Measurements from ENCODE around the gene CD300H. TPM values are rescaled to one million over a fixed set of nuclear protein-coding genes. Genes with fewer than 3 reads are reported as not detected.
"Not testable (repeated sequence)": the region's sequence is repeated elsewhere in the genome, so short reads cannot be mapped to it uniquely, and the experiment has no call there.

The CD300H gene
- total RNA-seq, 1 experiment from 2014 or later = not detected

DNA sequence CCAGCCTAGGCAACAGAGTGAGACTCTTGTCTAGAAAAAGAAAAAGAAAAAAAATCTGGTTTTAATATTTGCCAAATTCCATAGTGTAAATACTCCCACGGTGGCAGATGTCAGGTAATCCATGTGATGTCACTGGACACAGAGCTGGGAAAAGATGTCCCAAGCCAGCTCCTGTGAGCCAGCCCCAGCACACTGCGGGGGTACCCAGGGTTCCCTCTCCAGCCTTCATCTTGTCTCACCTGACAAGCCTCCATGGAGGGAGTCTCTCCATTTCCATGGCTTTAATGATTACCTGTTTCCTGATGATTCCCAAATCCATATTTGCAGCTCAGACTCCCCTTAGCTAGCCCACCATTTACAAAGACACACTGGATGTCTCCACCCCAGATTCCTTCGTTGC, 40.6 kb downstream of the CD300H start:
- DNase-seq (ENCODE audit: low read depth) = no peak

- no peak for DNase-seq (ENCODE audit: low read depth)
Observed at GRCh38 chr17:74525781-74526288, 41.5 kb downstream of the CD300H start.

DNA sequence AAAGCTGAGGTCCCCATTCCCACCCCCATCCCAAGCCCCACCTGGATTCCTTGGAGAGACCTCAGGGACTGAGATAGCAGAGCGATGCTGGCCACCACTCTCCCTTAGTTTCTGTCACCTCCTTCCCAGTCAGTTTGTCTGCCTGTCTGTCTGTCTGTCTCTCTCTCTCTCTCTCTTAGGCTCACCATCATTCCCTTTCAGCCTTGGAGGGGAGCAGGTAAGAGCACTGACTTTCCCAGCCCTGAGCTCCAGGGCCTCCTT, 41.9 kb downstream of the CD300H start:
- DNase-seq (ENCODE audit: low read depth) = no peak

GRCh38 chr17:74524653-74525464, 42.5 kb downstream of the CD300H start:
- DNase-seq (ENCODE audit: low read depth) = no peak

DNA sequence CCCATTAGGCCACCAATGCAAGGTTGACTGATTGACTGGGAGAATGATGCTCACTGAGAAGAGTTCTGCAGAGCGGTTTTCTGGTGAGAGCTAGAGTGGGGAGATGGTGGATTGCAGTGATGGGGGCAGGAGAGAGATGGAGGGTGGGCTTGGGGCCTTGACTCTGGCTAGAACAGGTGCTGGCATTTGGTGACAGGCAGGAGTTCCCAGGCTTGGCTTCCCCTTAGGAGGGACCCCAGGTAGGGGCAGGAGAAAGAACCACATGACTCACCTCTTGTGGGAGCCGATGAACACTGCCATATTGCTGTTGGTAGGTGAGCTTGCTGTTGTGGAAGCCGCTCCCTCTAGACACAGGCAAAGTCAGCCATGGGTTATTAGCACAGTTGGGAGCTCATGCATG, 44.0 kb downstream of the CD300H start:
- no peak for DNase-seq (ENCODE audit: low read depth)

GRCh38 chr17:74522381-74523105, 44.8 kb downstream of the CD300H start:
- no peak for DNase-seq (ENCODE audit: low read depth)

DNA sequence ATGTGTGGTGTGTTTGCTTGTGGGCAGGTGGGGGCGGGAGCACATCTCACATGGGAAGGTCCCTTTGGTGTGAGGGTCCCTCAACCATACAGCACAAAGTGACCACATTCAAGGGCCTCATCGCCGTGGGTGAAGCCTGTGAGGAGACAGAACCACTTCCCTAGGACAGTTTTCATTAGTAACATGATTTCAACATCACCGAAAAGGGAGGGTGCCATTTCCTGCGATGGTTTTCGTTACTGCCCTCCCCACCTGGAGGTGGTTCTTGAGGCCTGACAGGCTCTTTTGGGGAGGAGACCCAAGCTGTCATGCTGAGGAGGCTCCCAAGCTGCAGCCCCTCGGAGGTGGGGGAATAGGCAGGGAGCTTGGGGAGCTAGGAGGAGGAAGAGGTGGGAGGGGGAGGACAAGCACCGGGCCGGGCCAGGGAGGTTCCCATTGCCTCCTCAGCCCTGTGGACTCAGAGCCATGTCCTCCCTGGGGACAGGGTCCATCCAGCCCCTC, 45.6 kb downstream of the CD300H start:
- no peak for DNase-seq (ENCODE audit: low read depth)

DNA sequence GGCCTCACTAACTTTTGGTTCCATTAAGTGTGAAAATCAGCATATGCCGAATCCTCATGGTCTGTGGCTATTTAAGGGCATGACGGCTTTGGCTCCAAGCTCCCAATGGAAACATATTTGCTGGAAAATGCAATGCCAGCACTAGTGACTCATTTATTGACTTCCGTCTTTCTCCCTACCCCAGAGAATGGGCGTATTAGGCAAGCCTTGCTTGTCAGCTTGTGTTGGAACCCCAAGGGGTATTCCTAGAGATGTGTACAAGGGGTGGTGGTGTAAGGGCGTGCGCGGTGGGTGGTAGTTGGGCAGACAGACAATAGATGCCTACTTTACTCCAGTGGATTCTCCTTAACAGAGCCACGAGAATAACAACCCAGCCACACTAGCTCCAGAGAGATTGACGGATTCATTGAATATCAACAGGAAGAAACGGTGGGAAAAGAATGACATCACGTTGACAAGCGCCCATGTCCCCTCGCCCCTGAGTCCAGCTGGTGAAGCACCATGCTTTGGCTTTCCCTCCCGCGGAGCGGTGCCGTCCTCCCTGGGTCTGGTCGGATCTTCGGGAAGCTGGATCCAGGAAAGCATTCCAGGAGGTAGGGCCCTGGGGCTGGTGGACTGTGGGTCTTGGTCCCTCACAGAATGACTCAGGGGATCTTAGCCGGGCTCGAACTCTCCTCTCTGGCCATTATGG, 46.4 kb downstream of the CD300H start:
- peak; percentile 45 for DNase-seq (ENCODE audit: low read depth)

GRCh38 chr17:74520016-74520434, 47.3 kb downstream of the CD300H start:
- no peak for DNase-seq (ENCODE audit: low read depth)

- DNase-seq (ENCODE audit: low read depth) = not testable (repeated sequence)
Observed at GRCh38 chr17:74518413-74518981, 48.8 kb downstream of the CD300H start.

DNA sequence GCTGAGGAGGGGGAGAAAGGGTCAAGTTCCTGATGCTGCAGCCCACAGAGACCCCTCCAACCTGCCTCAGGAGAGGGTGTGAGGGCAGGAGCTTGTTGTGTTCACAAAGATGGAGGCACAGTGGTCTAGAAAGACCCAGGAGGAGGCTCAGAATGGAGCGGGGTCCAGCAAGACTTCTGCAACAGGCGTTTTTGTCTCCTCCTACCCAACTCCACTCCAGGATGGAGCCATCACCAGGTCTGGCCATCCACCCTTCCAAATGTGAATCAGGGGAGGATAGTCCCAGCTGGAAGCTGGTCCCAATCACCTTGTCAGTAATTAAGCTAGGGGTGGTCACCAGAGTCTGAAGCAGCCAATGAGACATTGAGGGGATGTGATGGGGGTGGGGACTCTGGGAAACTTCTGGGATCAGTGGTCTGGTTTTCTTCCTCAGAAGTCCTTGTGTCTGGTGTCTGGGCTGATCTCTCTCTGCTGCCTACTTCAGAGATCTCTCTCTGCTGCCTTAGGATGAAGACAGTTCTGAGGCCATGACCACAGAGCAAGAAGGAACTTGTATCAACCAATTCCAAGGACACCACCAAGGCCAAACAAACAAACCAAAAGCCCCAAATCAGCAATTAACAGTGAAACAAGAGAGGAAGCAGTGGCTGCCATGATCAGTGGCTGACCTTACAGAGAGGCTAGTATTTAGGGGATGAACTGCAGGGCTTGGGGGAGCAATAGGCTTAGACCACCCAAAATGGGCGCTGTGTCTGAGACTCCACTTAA, 50.6 kb downstream of the CD300H start:
- no peak for DNase-seq (ENCODE audit: low read depth)

DNA sequence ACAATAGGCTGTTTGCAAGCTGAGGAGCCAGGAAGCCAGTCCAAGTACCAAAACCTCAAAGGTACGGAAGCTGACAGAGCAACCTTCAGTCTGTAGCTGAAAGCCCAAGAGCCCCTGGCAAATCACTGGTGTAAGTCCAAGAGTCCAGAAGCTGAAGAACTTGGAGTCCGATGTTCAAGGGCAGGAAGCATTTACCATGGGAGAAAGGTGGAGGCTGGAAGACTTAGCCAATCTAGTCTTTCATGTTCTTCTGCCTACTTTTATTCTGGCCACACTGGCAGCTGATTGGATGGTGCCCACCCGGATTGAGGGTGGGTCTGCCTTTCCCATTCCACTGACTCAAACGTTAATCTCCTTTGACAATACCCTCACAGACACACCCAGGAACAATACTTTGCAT, 51.4 kb downstream of the CD300H start:
- no peak for DNase-seq (ENCODE audit: low read depth)

- DNase-seq (ENCODE audit: low read depth) = no peak
Observed at GRCh38 chr17:74514632-74515334, 52.5 kb downstream of the CD300H start.

DNA sequence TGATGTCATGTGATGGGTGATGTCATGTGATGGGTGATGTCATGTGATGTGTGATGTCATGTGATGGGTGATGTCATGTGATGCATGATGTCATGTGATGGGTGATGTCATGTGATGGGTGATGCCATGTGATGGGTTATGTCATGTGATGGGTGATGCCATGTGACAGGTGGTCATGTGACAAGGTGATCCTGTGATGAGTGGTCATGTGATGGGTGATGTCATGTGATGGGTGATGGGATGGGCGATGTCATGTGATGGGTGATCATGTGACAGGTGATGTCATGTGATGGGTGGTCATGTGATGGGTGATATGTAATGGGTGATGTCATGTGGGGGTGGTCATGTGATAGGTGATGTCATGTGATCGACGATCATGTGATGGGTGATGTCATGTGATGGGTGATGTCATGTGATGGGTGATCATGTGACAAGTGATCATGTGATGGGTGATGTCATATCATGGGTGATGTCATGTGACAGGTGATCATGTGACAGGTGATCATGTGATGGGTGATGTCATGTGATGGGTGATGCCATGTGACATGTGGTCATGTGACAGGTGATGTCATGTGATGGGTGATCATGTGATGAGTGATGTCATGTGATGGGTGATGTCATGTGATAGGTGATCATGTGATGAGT, 53.2 kb downstream of the CD300H start:
- peak; percentile 73 for DNase-seq (ENCODE audit: low read depth)

DNA sequence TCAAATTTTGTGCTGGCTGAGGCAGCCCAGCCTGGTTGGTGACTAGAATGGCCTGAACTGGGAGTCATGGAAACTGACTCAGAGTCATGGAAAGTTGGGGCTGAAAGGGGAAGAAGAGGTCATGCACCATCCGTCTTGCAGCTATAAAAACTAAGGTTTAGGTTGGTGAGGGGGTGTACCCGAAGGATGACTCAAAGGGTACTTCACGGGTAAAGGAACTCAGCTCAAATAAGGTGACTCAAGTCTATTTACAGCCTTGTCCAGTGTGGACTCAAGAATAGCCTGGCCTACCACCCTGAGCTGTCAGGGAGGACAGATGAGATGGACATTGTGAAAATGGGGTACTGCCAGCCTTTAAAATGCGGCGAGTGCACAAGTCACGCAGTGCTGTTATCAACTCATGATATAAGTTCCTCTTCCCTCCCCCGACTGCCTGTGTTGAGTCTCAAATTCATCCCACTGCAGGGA, 54.7 kb downstream of the CD300H start:
- peak; percentile 67 for DNase-seq (ENCODE audit: low read depth)

DNA sequence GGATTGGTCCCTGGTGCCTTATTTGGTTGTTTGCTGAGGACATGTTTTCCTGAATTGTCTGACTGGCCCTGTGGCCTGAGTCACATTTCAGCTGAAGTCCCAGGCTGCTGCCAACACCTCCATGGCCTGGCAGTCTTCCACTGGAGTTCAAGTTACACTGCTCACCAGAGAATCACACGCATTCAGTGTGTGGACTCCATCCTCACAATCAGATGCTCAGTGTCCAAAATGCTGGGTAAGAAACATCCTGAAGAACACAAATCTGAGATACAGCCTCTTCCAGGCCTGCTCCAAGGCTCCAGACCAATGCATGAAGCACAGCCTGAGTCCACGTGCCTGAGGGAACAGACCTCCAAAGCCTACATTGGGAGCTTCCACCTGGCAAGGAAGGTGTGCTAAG, 55.3 kb downstream of the CD300H start:
- DNase-seq (ENCODE audit: low read depth) = peak; percentile 64
